Lung (tissue), 12 donors: ENCODE results near the gene UNC5A. TPM values are rescaled to one million over a fixed set of nuclear protein-coding genes. Genes with fewer than 3 reads are reported as not detected.

Source experiments
- ATAC-seq: fragments of 200-7000 bp; cut with Tn5 transposase; one replicate; pipeline ENCODE4 v1.9.1; 2020; ENCODE audit warnings: moderate number of reproducible peaks; ENCODE audit not compliant: insufficient read depth, low FRiP score
- DNase-seq, 3 donors: peaks; one replicate each; pipeline ENCODE4 v3.0.0-alpha.2; 2013 to 2017
- H3K27ac ChIP-seq, 2 donors: one replicate each; pipeline ENCODE4 v1.5.1; 2013; ENCODE audit warnings: mild to moderate bottlenecking in 2 of 2, moderate library complexity in 2 of 2, control low read depth in 1 of 2, inconsistent platforms in 1 of 2, low read depth in 1 of 2, low read length in 1 of 2
- H3K27me3 ChIP-seq, 3 donors: one replicate each; pipeline ENCODE4 v1.5.1; 2013; ENCODE audit warnings: low read length in 2 of 3; ENCODE audit not compliant: control insufficient read depth in 3 of 3, insufficient read depth in 3 of 3
- H3K36me3 ChIP-seq, 4 donors: one replicate each; pipeline ENCODE4 v1.5.1; 2013; ENCODE audit warnings: low read length in 4 of 4, mild to moderate bottlenecking in 1 of 4, moderate library complexity in 1 of 4; ENCODE audit not compliant: control insufficient read depth in 4 of 4, insufficient read depth in 4 of 4
- H3K4me1 ChIP-seq, 5 donors: one replicate each; pipeline ENCODE4 v1.5.1; 2013; ENCODE audit warnings: low read length in 5 of 5, mild to moderate bottlenecking in 2 of 5, moderate library complexity in 1 of 5; ENCODE audit not compliant: control insufficient read depth in 5 of 5, insufficient read depth in 5 of 5
- H3K4me3 ChIP-seq: one replicate; pipeline ENCODE4 v1.5.1; 2013; ENCODE audit warnings: mild to moderate bottlenecking, control low read depth, moderate library complexity
- H3K9ac ChIP-seq, 2 donors: one replicate each; pipeline ENCODE4 v1.5.1; 2013; ENCODE audit warnings: low read length in 2 of 2, control low read depth in 1 of 2; ENCODE audit not compliant: insufficient read depth in 1 of 2
- H3K9me3 ChIP-seq, 4 donors: one replicate each; pipeline ENCODE4 v1.5.1; 2013; ENCODE audit warnings: low read length in 3 of 4, mild to moderate bottlenecking in 1 of 4, moderate library complexity in 1 of 4; ENCODE audit not compliant: control insufficient read depth in 4 of 4, insufficient read depth in 3 of 4
- CTCF ChIP-seq: IDR thresholded peaks from 2 replicates; pipeline ENCODE4 v1.5.1; 2012; ENCODE audit warnings: mild to moderate bottlenecking; ENCODE audit errors: control extremely low read depth, extremely low read depth
- WGBS, 2 donors: extraction: QIAGEN DNeasy Blood & Tissue Kit; methylation state at CpG; one replicate each; pipeline ENCODE4 v1.1.7; 2013; 5-methylcytosine and 5-hydroxymethylcytosine counted together
- polyA plus RNA-seq, 2 donors: library from polyadenylated mRNA; stranded (reverse); fragments of 200-250 nt; gene quantifications; one replicate each; pipeline ENCODE4 v1.2.1, GENCODE V29; 2013
- total RNA-seq, 2 donors: library from RNA; depleted of rRNA in 1 of 2; stranded (reverse); fragments of >200 nt in 1 of 2; gene quantifications; one replicate each; pipeline ENCODE4 v1.2.1, GENCODE V29; 2014 to 2021
- donor health status: control.
- donor health status: control.
- donor health status: Bipolar disorder and iron deficiency.
- donor health status: healthy.
- donor health status: DM: yes; HTN: yes; CAD: no.

Gene UNC5A
- total and polyA plus RNA-seq, 4 donors = 0.08 to 0.40 (median 0.13) TPM

- Histone ChIP-seq H3K4me1 (peaks cover 0 to 9% (median 0%) of the 10 kb centered on the region in 5 donors), H3K36me3 (peaks cover 25 to 43% (median 33%) of the 10 kb centered on the region in 4 donors), H3K27me3 (no peaks in the 10 kb centered on the region), H3K9me3 (peaks cover 0 to 2% (median 0%) of the 10 kb centered on the region in 4 donors), H3K27ac (no peak overlapping the region), H3K4me3 (no peak overlapping the region), H3K9ac (no peak overlapping the region)
- 89 to 94% methylated on average over 3 of the region's 3 CpGs for WGBS, 2 donors
- ATAC-seq (no peak), DNase-seq (no peak)
- TF ChIP-seq CTCF = no peak
Measured at GRCh38 chr5:176904276-176904675, 93.9 kb downstream of the UNC5A start.

- TF ChIP-seq CTCF = no peak
- Histone ChIP-seq H3K27ac (no peak overlapping the region), H3K27me3 (no peaks in the 10 kb centered on the region), H3K4me1 (peaks cover 0 to 3% (median 0%) of the 10 kb centered on the region in 5 donors), H3K36me3 (peaks cover 25 to 43% (median 33%) of the 10 kb centered on the region in 4 donors), H3K4me3 (no peak overlapping the region), H3K9me3 (peaks cover 0 to 2% (median 0%) of the 10 kb centered on the region in 4 donors), H3K9ac (no peak overlapping the region)
- no peak for ATAC-seq
- WGBS, 2 donors = 83 to 100% methylated on average over 1 of the region's 1 CpG
- DNase-seq = no peak
Measured at GRCh38 chr5:176906126-176906525, 95.8 kb downstream of the UNC5A start.

GRCh38 chr5:176906796-176907195 is 96.4 kb downstream of the UNC5A start:
- TF ChIP-seq CTCF = no peak
- Histone ChIP-seq H3K9ac (no peak overlapping the region), H3K4me3 (no peak overlapping the region), H3K27ac (no peak overlapping the region), H3K4me1 (peaks cover 0 to 3% (median 0%) of the 10 kb centered on the region in 5 donors), H3K36me3 (peaks cover 25 to 43% (median 34%) of the 10 kb centered on the region in 4 donors), H3K27me3 (no peaks in the 10 kb centered on the region), H3K9me3 (peaks cover 0 to 2% (median 0%) of the 10 kb centered on the region in 4 donors)
- WGBS, 2 donors = 94% methylated on average over 3 of the region's 3 CpGs
- ATAC-seq (no peak), DNase-seq (no peak)
